HepG2 (cell line): ENCODE measurements around the gene EIF3M. TPM values are rescaled to one million over a fixed set of nuclear protein-coding genes. Genes with fewer than 3 reads are reported as not detected.
A peak's percentile ranks its signal among the peaks of the same experiment; 100 is the strongest.

Experiments
- CEBPG ChIP-seq: IDR thresholded peaks from 2 replicates; pipeline ENCODE4 v1.6.1; 2016
- ETV6 ChIP-seq: sonication (generic); formaldehyde crosslinking; conservative IDR thresholded peaks from 2 replicates; pipeline ENCODE4 v1.4.0; 2020; ENCODE audit warnings: missing genetic modification reagents
- FOXK1 ChIP-seq: sonication (generic); formaldehyde crosslinking; IDR thresholded peaks from 2 replicates; pipeline ENCODE4 v1.4.0; 2020; ENCODE audit warnings: low read depth, missing genetic modification reagents, borderline replicate concordance
- HMG20A ChIP-seq: IDR thresholded peaks from 2 replicates; pipeline ENCODE4 v1.6.1; 2016; ENCODE audit warnings: borderline replicate concordance
- HNRNPLL ChIP-seq: fragments of 200-400 bp; formaldehyde crosslinking; IDR thresholded peaks from 2 replicates; pipeline ENCODE4 v1.6.1; 2017; ENCODE audit warnings: mild to moderate bottlenecking, low read depth, low read length; ENCODE audit not compliant: poor library complexity, severe bottlenecking
- MAFF ChIP-seq: IDR thresholded peaks from 2 replicates; pipeline ENCODE4 v1.6.1; 2011; ENCODE audit warnings: low read depth, low read length, improper control_type of control experiment
- NR2F6 ChIP-seq, 2 experiments: IDR thresholded peaks; 2 replicates each; pipeline ENCODE4 v1.6.1; 2016; ENCODE audit warnings: antibody characterized with exemption in 1 of 2, mild to moderate bottlenecking in 1 of 2
- PITX1 ChIP-seq: sonication (generic); formaldehyde crosslinking; IDR thresholded peaks from 2 replicates; pipeline ENCODE4 v1.5.1; 2020; ENCODE audit warnings: mild to moderate bottlenecking, missing genetic modification reagents
- REPIN1 ChIP-seq: sonication (generic); formaldehyde crosslinking; IDR thresholded peaks from 2 replicates; pipeline ENCODE4 v1.8.0; 2022; ENCODE audit warnings: missing genetic modification reagents, low read depth, mild to moderate bottlenecking, borderline replicate concordance
- THYN1 ChIP-seq: sonication (generic); formaldehyde crosslinking; IDR thresholded peaks from 2 replicates; pipeline ENCODE4 v1.8.1; 2023; ENCODE audit warnings: low read depth, mild to moderate bottlenecking, moderate library complexity, missing genetic modification reagents, borderline replicate concordance
- ZNF296 ChIP-seq: sonication (generic); formaldehyde crosslinking; conservative IDR thresholded peaks from 2 replicates; pipeline ENCODE4 v1.5.0; 2020; ENCODE audit warnings: mild to moderate bottlenecking, missing genetic modification reagents
- ZNF343 ChIP-seq: sonication (generic); formaldehyde crosslinking; IDR thresholded peaks from 2 replicates; pipeline ENCODE4 v1.4.0; 2020; ENCODE audit warnings: mild to moderate bottlenecking, missing genetic modification reagents
- ZNF570 ChIP-seq: sonication (generic); formaldehyde crosslinking; IDR thresholded peaks from 2 replicates; pipeline ENCODE4 v1.4.0; 2020; ENCODE audit warnings: mild to moderate bottlenecking, missing genetic modification reagents, borderline replicate concordance
- ZNF652 ChIP-seq: IDR thresholded peaks from 2 replicates; pipeline ENCODE4 v1.6.1; 2016; ENCODE audit warnings: low read depth, borderline replicate concordance
- ZNF761 ChIP-seq: sonication (generic); formaldehyde crosslinking; conservative IDR thresholded peaks from 2 replicates; pipeline ENCODE4 v1.4.0; 2020; ENCODE audit warnings: mild to moderate bottlenecking, missing genetic modification reagents
- polyA plus RNA-seq, 8 experiments: library from polyadenylated mRNA; depleted of rRNA in 3 of 8; stranded (reverse) in 7 of 8; unstranded in 1 of 8; fragments of >200 nt; fragmentation: Illumina TruSeq in 4 of 8; extraction: Trizol in 4 of 8; gene quantifications; 2 replicates each; pipeline versions ENCODE4 v1.2.1 to v1.2.3, GENCODE V29; 2011 to 2016; ENCODE audit warnings: low read depth in 4 of 8, missing spikeins in 1 of 8, mixed read lengths in 1 of 8; ENCODE audit not compliant: insufficient read depth in 1 of 8
- total RNA-seq, 5 experiments: library from RNA; depleted of rRNA; stranded (reverse); fragments of >200 nt; fragmentation: Illumina TruSeq; extraction: Trizol; gene quantifications; 2 replicates each; pipeline ENCODE4 v1.2.3, GENCODE V29; 2016; ENCODE audit warnings: low read depth in 1 of 5
- TF ChIP-seq, protein P1 (sequence below): IDR thresholded peaks from 2 replicates; pipeline ENCODE4 v1.6.1; 2016; ENCODE audit warnings: low read depth, missing genetic modification reagents, missing compliant biosample characterization
- TF ChIP-seq, protein P2 (sequence below): IDR thresholded peaks from 2 replicates; pipeline ENCODE4 v1.6.1; 2016; ENCODE audit warnings: missing compliant biosample characterization, missing genetic modification reagents, borderline replicate concordance

Gene EIF3M
- total and polyA plus RNA-seq, 2 of the 13 experiments (the other 11 are each of a cell fraction or from before 2014, with no cell fraction given), result 279 to 389 TPM

DNA sequence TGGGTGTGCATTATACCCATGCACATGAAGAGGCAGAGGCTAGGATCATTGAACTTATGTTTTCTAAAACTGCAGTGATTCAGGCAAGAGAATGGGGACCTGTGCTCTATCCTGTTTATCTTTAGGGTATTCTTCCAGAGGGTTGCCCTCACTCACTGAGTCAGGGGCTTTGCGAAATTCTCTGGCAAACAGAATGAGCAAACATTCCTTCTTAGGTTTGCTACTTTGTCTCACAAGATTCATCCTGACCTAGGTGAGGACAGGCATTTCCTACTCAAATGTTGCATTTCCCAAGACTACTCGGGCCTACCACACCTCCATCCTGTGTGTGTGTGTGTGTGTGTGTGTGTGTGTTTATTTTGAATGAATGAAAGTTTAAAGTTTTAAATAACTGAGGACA, 2.7 kb upstream of the EIF3M start (continued):
- TF ChIP-seq ZNF761 (CRISPR knock-in tag) (no peak), MAFF (no peak), ZNF570 (CRISPR knock-in tag) (no peak), ZNF343 (CRISPR knock-in tag) (no peak), HMG20A (CRISPR knock-in tag) (0 out of 2 replicates have a peak, but pooled peaks have one; percentile 45), PITX1 (no peak), FOXK1 (CRISPR knock-in tag) (peak; percentile 31; the same call in 1 of the 2 replicates), NR2F6 (IDR thresholded peaks at IDR 0.05) (no peak), NR2F6 (CRISPR knock-in tag; IDR thresholded peaks at IDR 0.05) (no peak), ZNF296 (CRISPR knock-in tag) (no peak), HNRNPLL (no peak), THYN1 (CRISPR knock-in tag) (no peak), REPIN1 (CRISPR knock-in tag) (no peak), ETV6 (CRISPR knock-in tag) (no peak), ZNF652 (CRISPR knock-in tag) (no peak), CEBPG (CRISPR knock-in tag) (peak; percentile 53)
- TF ChIP-seq, protein P1, sequence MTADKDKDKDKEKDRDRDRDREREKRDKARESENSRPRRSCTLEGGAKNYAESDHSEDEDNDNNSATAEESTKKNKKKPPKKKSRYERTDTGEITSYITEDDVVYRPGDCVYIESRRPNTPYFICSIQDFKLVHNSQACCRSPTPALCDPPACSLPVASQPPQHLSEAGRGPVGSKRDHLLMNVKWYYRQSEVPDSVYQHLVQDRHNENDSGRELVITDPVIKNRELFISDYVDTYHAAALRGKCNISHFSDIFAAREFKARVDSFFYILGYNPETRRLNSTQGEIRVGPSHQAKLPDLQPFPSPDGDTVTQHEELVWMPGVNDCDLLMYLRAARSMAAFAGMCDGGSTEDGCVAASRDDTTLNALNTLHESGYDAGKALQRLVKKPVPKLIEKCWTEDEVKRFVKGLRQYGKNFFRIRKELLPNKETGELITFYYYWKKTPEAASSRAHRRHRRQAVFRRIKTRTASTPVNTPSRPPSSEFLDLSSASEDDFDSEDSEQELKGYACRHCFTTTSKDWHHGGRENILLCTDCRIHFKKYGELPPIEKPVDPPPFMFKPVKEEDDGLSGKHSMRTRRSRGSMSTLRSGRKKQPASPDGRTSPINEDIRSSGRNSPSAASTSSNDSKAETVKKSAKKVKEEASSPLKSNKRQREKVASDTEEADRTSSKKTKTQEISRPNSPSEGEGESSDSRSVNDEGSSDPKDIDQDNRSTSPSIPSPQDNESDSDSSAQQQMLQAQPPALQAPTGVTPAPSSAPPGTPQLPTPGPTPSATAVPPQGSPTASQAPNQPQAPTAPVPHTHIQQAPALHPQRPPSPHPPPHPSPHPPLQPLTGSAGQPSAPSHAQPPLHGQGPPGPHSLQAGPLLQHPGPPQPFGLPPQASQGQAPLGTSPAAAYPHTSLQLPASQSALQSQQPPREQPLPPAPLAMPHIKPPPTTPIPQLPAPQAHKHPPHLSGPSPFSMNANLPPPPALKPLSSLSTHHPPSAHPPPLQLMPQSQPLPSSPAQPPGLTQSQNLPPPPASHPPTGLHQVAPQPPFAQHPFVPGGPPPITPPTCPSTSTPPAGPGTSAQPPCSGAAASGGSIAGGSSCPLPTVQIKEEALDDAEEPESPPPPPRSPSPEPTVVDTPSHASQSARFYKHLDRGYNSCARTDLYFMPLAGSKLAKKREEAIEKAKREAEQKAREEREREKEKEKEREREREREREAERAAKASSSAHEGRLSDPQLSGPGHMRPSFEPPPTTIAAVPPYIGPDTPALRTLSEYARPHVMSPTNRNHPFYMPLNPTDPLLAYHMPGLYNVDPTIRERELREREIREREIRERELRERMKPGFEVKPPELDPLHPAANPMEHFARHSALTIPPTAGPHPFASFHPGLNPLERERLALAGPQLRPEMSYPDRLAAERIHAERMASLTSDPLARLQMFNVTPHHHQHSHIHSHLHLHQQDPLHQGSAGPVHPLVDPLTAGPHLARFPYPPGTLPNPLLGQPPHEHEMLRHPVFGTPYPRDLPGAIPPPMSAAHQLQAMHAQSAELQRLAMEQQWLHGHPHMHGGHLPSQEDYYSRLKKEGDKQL (CRISPR knock-in tag), result no peak
- TF ChIP-seq, protein P2, sequence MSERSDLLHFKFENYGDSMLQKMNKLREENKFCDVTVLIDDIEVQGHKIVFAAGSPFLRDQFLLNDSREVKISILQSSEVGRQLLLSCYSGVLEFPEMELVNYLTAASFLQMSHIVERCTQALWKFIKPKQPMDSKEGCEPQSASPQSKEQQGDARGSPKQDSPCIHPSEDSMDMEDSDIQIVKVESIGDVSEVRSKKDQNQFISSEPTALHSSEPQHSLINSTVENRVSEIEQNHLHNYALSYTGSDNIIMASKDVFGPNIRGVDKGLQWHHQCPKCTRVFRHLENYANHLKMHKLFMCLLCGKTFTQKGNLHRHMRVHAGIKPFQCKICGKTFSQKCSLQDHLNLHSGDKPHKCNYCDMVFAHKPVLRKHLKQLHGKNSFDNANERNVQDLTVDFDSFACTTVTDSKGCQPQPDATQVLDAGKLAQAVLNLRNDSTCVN (CRISPR knock-in tag), result no peak
